ENCODE results near the gene CRYBB1. TPM values are rescaled to one million over a fixed set of nuclear protein-coding genes. Genes with fewer than 3 reads are reported as not detected.

CRYBB1 gene
- total RNA-seq, 4 donors from 2014 or later: 0.42 TPM; not detected in 3

DNA sequence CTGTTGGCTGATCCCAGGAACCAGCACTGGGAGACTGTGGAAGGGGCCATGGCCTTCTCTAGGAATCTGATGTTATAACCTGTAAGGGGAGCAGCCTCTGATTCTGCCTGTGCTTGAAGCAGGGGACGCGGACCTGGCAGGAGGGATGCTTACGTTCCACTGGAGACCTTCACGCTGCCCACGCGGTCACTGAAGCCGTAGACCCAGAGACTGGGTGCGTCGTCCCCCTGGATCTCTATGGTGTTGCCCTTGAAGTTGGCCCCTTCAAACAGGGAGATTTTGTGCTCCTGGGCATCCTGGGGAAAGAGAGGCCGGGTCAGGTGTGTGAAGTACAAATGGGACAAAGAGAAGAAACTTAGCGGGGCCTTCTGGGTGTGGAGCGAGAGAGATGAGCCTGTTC lies 16.1 kb downstream of the CRYBB1 start:
- WGBS, 2 donors: 89% methylated on average over 12 of the region's 12 CpGs
- no peak for DNase-seq (ENCODE audit: low spot score in 2 of 2)
- no peak overlapping the region for H3K4me3 ChIP-seq (ENCODE audit: low read depth, poor library complexity, severe bottlenecking)
- TF ChIP-seq, protein P1, sequence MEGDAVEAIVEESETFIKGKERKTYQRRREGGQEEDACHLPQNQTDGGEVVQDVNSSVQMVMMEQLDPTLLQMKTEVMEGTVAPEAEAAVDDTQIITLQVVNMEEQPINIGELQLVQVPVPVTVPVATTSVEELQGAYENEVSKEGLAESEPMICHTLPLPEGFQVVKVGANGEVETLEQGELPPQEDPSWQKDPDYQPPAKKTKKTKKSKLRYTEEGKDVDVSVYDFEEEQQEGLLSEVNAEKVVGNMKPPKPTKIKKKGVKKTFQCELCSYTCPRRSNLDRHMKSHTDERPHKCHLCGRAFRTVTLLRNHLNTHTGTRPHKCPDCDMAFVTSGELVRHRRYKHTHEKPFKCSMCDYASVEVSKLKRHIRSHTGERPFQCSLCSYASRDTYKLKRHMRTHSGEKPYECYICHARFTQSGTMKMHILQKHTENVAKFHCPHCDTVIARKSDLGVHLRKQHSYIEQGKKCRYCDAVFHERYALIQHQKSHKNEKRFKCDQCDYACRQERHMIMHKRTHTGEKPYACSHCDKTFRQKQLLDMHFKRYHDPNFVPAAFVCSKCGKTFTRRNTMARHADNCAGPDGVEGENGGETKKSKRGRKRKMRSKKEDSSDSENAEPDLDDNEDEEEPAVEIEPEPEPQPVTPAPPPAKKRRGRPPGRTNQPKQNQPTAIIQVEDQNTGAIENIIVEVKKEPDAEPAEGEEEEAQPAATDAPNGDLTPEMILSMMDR (IDR thresholded peaks at IDR 0.05): no peak
- no peak for TF ChIP-seq POLR2A (IDR thresholded peaks at IDR 0.05)
- intact Hi-C loops (cut with DNase I; ENCODE audit: low total_unique reads): no loop called here

GRCh38 chr22:26599505-26599904 lies 18.3 kb downstream of the CRYBB1 start:
- DNase-seq (ENCODE audit: low spot score in 2 of 2): no peak
- H3K4me3 ChIP-seq (ENCODE audit: low read depth, poor library complexity, severe bottlenecking): no peak overlapping the region
- TF ChIP-seq, protein P1 (IDR thresholded peaks at IDR 0.05): no peak
- no peak for TF ChIP-seq POLR2A (IDR thresholded peaks at IDR 0.05)
- WGBS, 2 donors: 82 to 83% methylated on average over 11 of the region's 11 CpGs
- intact Hi-C loops (cut with DNase I; ENCODE audit: low total_unique reads): no loop called here

DNA sequence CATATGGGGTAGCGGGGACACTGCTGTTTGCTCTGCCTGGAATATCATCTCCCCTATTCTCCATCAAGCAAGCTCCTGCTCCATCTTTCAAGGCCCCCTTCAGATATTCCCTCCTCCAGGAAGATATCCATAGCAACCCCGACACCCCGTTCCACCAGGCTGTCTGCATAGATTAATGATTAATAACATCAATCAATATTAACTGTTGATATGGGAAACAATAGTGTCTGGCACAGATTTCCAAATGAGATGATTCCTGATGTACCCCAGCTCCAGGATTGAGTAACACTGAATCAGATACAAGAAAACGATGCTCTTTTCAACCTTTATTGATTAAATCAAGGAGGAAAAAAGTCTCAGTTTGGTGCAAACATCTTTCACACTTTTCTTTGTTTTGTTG lies 20.3 kb downstream of the CRYBB1 start:
- no peak overlapping the region for H3K4me3 ChIP-seq (ENCODE audit: low read depth, poor library complexity, severe bottlenecking)
- 77 to 80% methylated on average over 4 of the region's 4 CpGs for WGBS, 2 donors
- TF ChIP-seq, protein P1 (IDR thresholded peaks at IDR 0.05): no peak
- no peak for TF ChIP-seq POLR2A (IDR thresholded peaks at IDR 0.05)
- intact Hi-C loops (cut with DNase I; ENCODE audit: low total_unique reads): no loop called here
- DNase-seq (ENCODE audit: low spot score in 2 of 2): no peak

DNA sequence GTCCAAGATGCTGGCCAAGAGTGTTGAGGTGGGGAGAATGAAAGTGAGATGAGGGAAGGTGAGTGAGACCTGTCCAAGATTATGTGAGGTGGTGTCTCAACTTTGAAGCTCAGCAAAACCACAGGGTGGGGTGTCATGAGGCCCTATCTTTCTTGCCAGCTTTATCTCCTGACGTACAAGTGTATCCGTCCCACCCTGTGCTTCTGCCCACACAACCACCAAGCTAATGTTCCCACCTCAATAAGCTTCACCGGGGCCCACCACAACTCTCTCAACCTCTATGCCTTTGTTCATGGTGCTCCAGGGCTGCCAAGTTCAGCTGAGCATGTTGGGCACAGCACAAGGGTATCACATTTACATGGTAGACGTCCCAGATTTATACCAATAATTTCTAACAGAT lies 20.8 kb downstream of the CRYBB1 start:
- DNase-seq (ENCODE audit: low spot score in 2 of 2): no peak
- no peak overlapping the region for H3K4me3 ChIP-seq (ENCODE audit: low read depth, poor library complexity, severe bottlenecking)
- TF ChIP-seq, protein P1 (IDR thresholded peaks at IDR 0.05): no peak
- no peak for TF ChIP-seq POLR2A (IDR thresholded peaks at IDR 0.05)
- 72 to 76% methylated on average over 4 of the region's 4 CpGs for WGBS, 2 donors
- intact Hi-C loops (cut with DNase I; ENCODE audit: low total_unique reads): no loop called here

- DNase-seq (ENCODE audit: low spot score in 2 of 2): no peak
- intact Hi-C loops (cut with DNase I; ENCODE audit: low total_unique reads): no loop called here
- WGBS, 2 donors: 60 to 77% methylated on average over 1 of the region's 1 CpG
- TF ChIP-seq, protein P1 (IDR thresholded peaks at IDR 0.05): no peak
- TF ChIP-seq POLR2A (IDR thresholded peaks at IDR 0.05): no peak
- no peak overlapping the region for H3K4me3 ChIP-seq (ENCODE audit: low read depth, poor library complexity, severe bottlenecking)
These were observed 24.1 kb downstream of the CRYBB1 start for GRCh38 chr22:26593763-26594162.

GRCh38 chr22:26592421-26592891 lies 25.4 kb downstream of the CRYBB1 start:
- TF ChIP-seq, protein P1 (IDR thresholded peaks at IDR 0.05): no peak
- TF ChIP-seq POLR2A (IDR thresholded peaks at IDR 0.05): no peak
- intact Hi-C loops (cut with DNase I; ENCODE audit: low total_unique reads): no loop called here
- H3K4me3 ChIP-seq (ENCODE audit: low read depth, poor library complexity, severe bottlenecking): no peak overlapping the region
- no peak for DNase-seq (ENCODE audit: low spot score in 2 of 2)
- 60 to 66% methylated on average over 4 of the region's 4 CpGs for WGBS, 2 donors
